BE2C (cell line): ENCODE data around the gene ZNF83.
"Not testable (repeated sequence)": the region's sequence is repeated elsewhere in the genome, so short reads cannot be mapped to it uniquely, and the experiment has no call there.

Experiments
- DNase-seq: peaks from one replicate; pipeline ENCODE4 v3.0.0-alpha.2; 2020
- H3K27me3 ChIP-seq: fragments of 250-450 bp; sonication (Bioruptor Pico); 2 replicates; pipeline ENCODE4 v1.5.1; 2020; ENCODE audit warnings: mild to moderate bottlenecking
- H3K36me3 ChIP-seq: fragments of 250-450 bp; sonication (Bioruptor Pico); 2 replicates; pipeline ENCODE4 v1.5.1; 2020; ENCODE audit warnings: mild to moderate bottlenecking
- H3K4me1 ChIP-seq: fragments of 250-450 bp; sonication (Bioruptor Pico); 2 replicates; pipeline ENCODE4 v1.5.1; 2020
- H3K4me3 ChIP-seq: 2 replicates; pipeline ENCODE4 v1.5.1; 2011; ENCODE audit warnings: low read depth, low read length
- H3K9me3 ChIP-seq: fragments of 250-450 bp; sonication (Bioruptor Pico); 2 replicates; pipeline ENCODE4 v1.5.1; 2020
- CTCF ChIP-seq: IDR thresholded peaks from 2 replicates; pipeline ENCODE4 v1.5.1; 2012; ENCODE audit warnings: mild to moderate bottlenecking, low read depth, low read length

The ZNF83 gene

GRCh38 chr19:52592301-52592700 is 45.9 kb downstream of the ZNF83 start:
- Histone ChIP-seq H3K9me3 (no peaks in the 10 kb centered on the region), H3K4me1 (no peaks in the 10 kb centered on the region), H3K27me3 (no peaks in the 10 kb centered on the region), H3K4me3 (no peak overlapping the region), H3K36me3 (no peaks in the 10 kb centered on the region)
- TF ChIP-seq CTCF = no peak
- DNase-seq = no peak

- Histone ChIP-seq H3K9me3 (no peaks in the 10 kb centered on the region), H3K36me3 (no peaks in the 10 kb centered on the region), H3K27me3 (no peaks in the 10 kb centered on the region), H3K4me3 (no peak overlapping the region), H3K4me1 (no peaks in the 10 kb centered on the region)
- TF ChIP-seq CTCF = no peak
- DNase-seq = no peak
Observed at GRCh38 chr19:52590728-52591127, 47.4 kb downstream of the ZNF83 start.

- H3K4me3 ChIP-seq = no peak overlapping the region
- H3K9me3 ChIP-seq = no peaks in the 10 kb centered on the region
- no peaks in the 10 kb centered on the region for H3K27me3 ChIP-seq
- DNase-seq = no peak
- no peaks in the 10 kb centered on the region for H3K4me1 ChIP-seq
- no peaks in the 10 kb centered on the region for H3K36me3 ChIP-seq
- no peak for TF ChIP-seq CTCF
Observed at GRCh38 chr19:52585604-52586003, 52.6 kb downstream of the ZNF83 start.

- Histone ChIP-seq H3K27me3 (no peaks in the 10 kb centered on the region), H3K4me1 (no peaks in the 10 kb centered on the region), H3K4me3 (no peak overlapping the region), H3K9me3 (no peaks in the 10 kb centered on the region), H3K36me3 (no peaks in the 10 kb centered on the region)
- DNase-seq = no peak
- no peak for TF ChIP-seq CTCF
Observed at GRCh38 chr19:52584736-52585440, 53.3 kb downstream of the ZNF83 start.

GRCh38 chr19:52570000-52570861 is 67.9 kb downstream of the ZNF83 start, which contains the start of gene ZNF701:
ZNF701 (plus strand) TSS chr19:52570287; CDS start chr19:52574148, 3,861 bp downstream.
- Histone ChIP-seq H3K4me3 (peak within 1 kb of the TSS; percentile 94), H3K36me3 (no peaks in the 10 kb centered on the region; the same call in 1 of the 2 replicates), H3K27me3 (no peaks in the 10 kb centered on the region), H3K9me3 (no peaks in the 10 kb centered on the region), H3K4me1 (no peaks in the 10 kb centered on the region)
- DNase-seq = peak; percentile 95
- peak; percentile 25; the same call in 1 of the 2 replicates for TF ChIP-seq CTCF

GRCh38 chr19:52569638-52569999 is 68.5 kb downstream of the ZNF83 start:
- not testable (repeated sequence) for H3K27me3 ChIP-seq, H3K36me3 ChIP-seq, H3K4me1 ChIP-seq, DNase-seq, H3K9me3 ChIP-seq
- H3K4me3 ChIP-seq = peak overlapping the region; percentile 94
